ENCODE data around the gene DYNLT2.
"Not testable (repeated sequence)": the region's sequence is repeated elsewhere in the genome, so short reads cannot be mapped to it uniquely, and the experiment has no call there.

Gene DYNLT2

GRCh38 chr6:169783971-169784820 lies 32.8 kb upstream of the DYNLT2 start:
- no peak for DNase-seq (ENCODE audit: low read depth)

- DNase-seq (ENCODE audit: low read depth) = no peak
These were observed 32.0 kb upstream of the DYNLT2 start for GRCh38 chr6:169783401-169783800.

- DNase-seq (ENCODE audit: low read depth) = no peak
These were observed 31.6 kb upstream of the DYNLT2 start for GRCh38 chr6:169782966-169783365.

- no peak for DNase-seq (ENCODE audit: low read depth)
These were observed 29.3 kb upstream of the DYNLT2 start for GRCh38 chr6:169780571-169781091.

- DNase-seq (ENCODE audit: low read depth) = no peak
These were observed 28.5 kb upstream of the DYNLT2 start for GRCh38 chr6:169779896-169780295.

- no peak for DNase-seq (ENCODE audit: low read depth)
These were observed 27.9 kb upstream of the DYNLT2 start for GRCh38 chr6:169779092-169779815.

GRCh38 chr6:169778646-169779045 lies 27.3 kb upstream of the DYNLT2 start:
- no peak for DNase-seq (ENCODE audit: low read depth)

- DNase-seq (ENCODE audit: low read depth) = no peak
These were observed 26.5 kb upstream of the DYNLT2 start for GRCh38 chr6:169777896-169778295.

GRCh38 chr6:169776379-169776778 lies 25.0 kb upstream of the DYNLT2 start:
- DNase-seq (ENCODE audit: low read depth) = no peak

GRCh38 chr6:169775321-169775720 lies 23.9 kb upstream of the DYNLT2 start:
- no peak for DNase-seq (ENCODE audit: low read depth)

- no peak for DNase-seq (ENCODE audit: low read depth)
These were observed 23.0 kb upstream of the DYNLT2 start for GRCh38 chr6:169774347-169774746.

- no peak for DNase-seq (ENCODE audit: low read depth)
These were observed 15.8 kb upstream of the DYNLT2 start for GRCh38 chr6:169766921-169767736.

GRCh38 chr6:169766232-169766631 lies 14.9 kb upstream of the DYNLT2 start:
- DNase-seq (ENCODE audit: low read depth) = no peak

GRCh38 chr6:169765789-169766188 lies 14.4 kb upstream of the DYNLT2 start:
- DNase-seq (ENCODE audit: low read depth) = not testable (repeated sequence)

- DNase-seq (ENCODE audit: low read depth) = no peak
These were observed 12.5 kb upstream of the DYNLT2 start for GRCh38 chr6:169763881-169764280.

GRCh38 chr6:169763308-169763707 lies 11.9 kb upstream of the DYNLT2 start:
- DNase-seq (ENCODE audit: low read depth) = no peak

GRCh38 chr6:169755162-169755561 lies 3.8 kb upstream of the DYNLT2 start:
- DNase-seq (ENCODE audit: low read depth) = no peak

GRCh38 chr6:169752074-169752623 lies 777 bp upstream of the DYNLT2 start:
- no peak for DNase-seq (ENCODE audit: low read depth)

- no peak for DNase-seq (ENCODE audit: low read depth)
These were observed 4.8 kb downstream of the DYNLT2 start for GRCh38 chr6:169746556-169746955.

GRCh38 chr6:169745405-169745804 lies 6.0 kb downstream of the DYNLT2 start:
- DNase-seq (ENCODE audit: low read depth) = no peak

GRCh38 chr6:169741344-169741743 lies 10.0 kb downstream of the DYNLT2 start:
- DNase-seq (ENCODE audit: low read depth) = no peak

Measured in T follicular helper cell (primary cell).